MM.1S (cell line): Measurements from ENCODE around the gene MLPH.

Experiments
- DNase-seq: peaks from one replicate; pipeline ENCODE4 v3.0.0-alpha.2; 2015
- H2AFZ ChIP-seq: fragments of 300-600 bp; sonication (generic); 2 replicates; pipeline ENCODE4 v1.6.0; 2016; ENCODE audit warnings: antibody characterized with exemption, low read length
- H3F3A ChIP-seq: fragments of 300-600 bp; sonication (generic); 2 replicates; pipeline ENCODE4 v1.6.1; 2016; ENCODE audit warnings: mild to moderate bottlenecking, antibody characterized with exemption, low read length, moderate library complexity, mixed read lengths; ENCODE audit not compliant: insufficient read depth
- H3K27ac ChIP-seq: fragments of 300-600 bp; sonication (generic); 2 replicates; pipeline ENCODE4 v1.5.1; 2016; ENCODE audit warnings: mild to moderate bottlenecking, low read length
- H3K27me3 ChIP-seq: fragments of 300-600 bp; sonication (generic); replicated peaks from 2 replicates; pipeline ENCODE4 v1.6.0; 2016; ENCODE audit warnings: low read length; ENCODE audit not compliant: insufficient read depth
- H3K36me3 ChIP-seq: fragments of 300-600 bp; sonication (generic); replicated peaks from 2 replicates; pipeline ENCODE4 v1.6.1; 2016; ENCODE audit warnings: mild to moderate bottlenecking, low read length, mixed read lengths; ENCODE audit not compliant: insufficient read depth
- H3K4me1 ChIP-seq: fragments of 300-600 bp; sonication (generic); 2 replicates; pipeline ENCODE4 v1.6.1; 2016; ENCODE audit warnings: low read length, mixed read lengths
- H3K4me2 ChIP-seq: fragments of 300-600 bp; sonication (generic); 2 replicates; pipeline ENCODE4 v1.6.0; 2016; ENCODE audit warnings: low read depth, low read length
- H3K4me3 ChIP-seq: fragments of 300-600 bp; sonication (generic); 2 replicates; pipeline ENCODE4 v1.5.1; 2016; ENCODE audit warnings: low read length, mixed read lengths
- H3K79me2 ChIP-seq: fragments of 300-600 bp; sonication (generic); 2 replicates; pipeline ENCODE4 v1.6.1; 2016; ENCODE audit warnings: mixed run types, low read length, mixed read lengths
- H3K9ac ChIP-seq: fragments of 300-600 bp; sonication (generic); 2 replicates; pipeline ENCODE4 v1.6.1; 2016; ENCODE audit warnings: low read length, mixed read lengths
- H3K9me2 ChIP-seq: fragments of 300-600 bp; sonication (generic); replicated peaks from 2 replicates; pipeline ENCODE4 v1.6.1; 2016; ENCODE audit warnings: mild to moderate bottlenecking, low read length, mixed read lengths; ENCODE audit not compliant: insufficient read depth
- H3K9me3 ChIP-seq: fragments of 300-600 bp; sonication (generic); replicated peaks from 2 replicates; pipeline ENCODE4 v1.6.1; 2016; ENCODE audit warnings: mild to moderate bottlenecking, low read length, mixed read lengths; ENCODE audit not compliant: insufficient read depth
- H4K20me1 ChIP-seq: fragments of 300-600 bp; sonication (generic); 2 replicates; pipeline ENCODE4 v1.6.1; 2016; ENCODE audit warnings: mild to moderate bottlenecking, low read length, moderate library complexity, mixed read lengths; ENCODE audit not compliant: insufficient read depth
- CTCF ChIP-seq: fragments of 300-600 bp; sonication (generic); IDR thresholded peaks from 2 replicates; pipeline ENCODE4 v1.5.1; 2016; ENCODE audit warnings: antibody characterized with exemption, low read length, mixed read lengths
- EZH2 ChIP-seq: fragments of 300-600 bp; sonication (generic); optimal IDR thresholded peaks from 2 replicates; pipeline ENCODE3; 2017; ENCODE audit warnings: low read depth, mild to moderate bottlenecking, antibody characterized with exemption, low read length, mixed read lengths
- EZH2phosphoT487 ChIP-seq: fragments of 300-600 bp; sonication (generic); IDR thresholded peaks from 2 replicates; pipeline ENCODE4 v1.6.1; 2018; ENCODE audit warnings: antibody characterized with exemption, low read length

The MLPH gene

GRCh38 chr2:237497838-237498186, 10.8 kb downstream of the MLPH start:
- Histone ChIP-seq H4K20me1 (no peaks in the 10 kb centered on the region), H3K36me3 (no peaks in the 10 kb centered on the region), H3K4me3 (no peak overlapping the region), H2AFZ (no peak overlapping the region), H3K9me2 (no peaks in the 10 kb centered on the region), H3K9me3 (no peaks in the 10 kb centered on the region), H3K27me3 (peaks cover 17% of the 10 kb centered on the region), H3F3A (no peaks in the 10 kb centered on the region), H3K27ac (no peak overlapping the region), H3K9ac (no peak overlapping the region), H3K4me2 (no peak overlapping the region), H3K4me1 (no peaks in the 10 kb centered on the region), H3K79me2 (no peaks in the 10 kb centered on the region)
- no peak for DNase-seq
- TF ChIP-seq CTCF: no peak

GRCh38 chr2:237498341-237498740, 11.3 kb downstream of the MLPH start:
- peaks cover 11% of the 10 kb centered on the region for H3K27me3 ChIP-seq
- no peak overlapping the region for H3K4me2 ChIP-seq
- H3K27ac ChIP-seq: no peak overlapping the region
- H3K36me3 ChIP-seq: no peaks in the 10 kb centered on the region
- no peak overlapping the region for H3K9ac ChIP-seq
- TF ChIP-seq EZH2: no peak
- no peak for TF ChIP-seq EZH2phosphoT487
- no peak for TF ChIP-seq CTCF
- H3F3A ChIP-seq: no peaks in the 10 kb centered on the region
- DNase-seq: no peak
- no peaks in the 10 kb centered on the region for H3K79me2 ChIP-seq
- no peaks in the 10 kb centered on the region for H3K9me2 ChIP-seq
- H3K4me1 ChIP-seq: no peaks in the 10 kb centered on the region
- H3K9me3 ChIP-seq: no peaks in the 10 kb centered on the region
- no peak overlapping the region for H2AFZ ChIP-seq
- H3K4me3 ChIP-seq: no peak overlapping the region
- H4K20me1 ChIP-seq: no peaks in the 10 kb centered on the region

GRCh38 chr2:237500681-237501424, 13.8 kb downstream of the MLPH start:
- Histone ChIP-seq H3K9me2 (no peaks in the 10 kb centered on the region), H3K9me3 (no peaks in the 10 kb centered on the region), H3K79me2 (no peaks in the 10 kb centered on the region), H3K4me3 (no peak overlapping the region), H2AFZ (no peak overlapping the region), H3K27me3 (peaks cover 7% of the 10 kb centered on the region; the same call in 1 of the 2 replicates), H3K27ac (no peak overlapping the region), H3F3A (no peaks in the 10 kb centered on the region), H3K36me3 (no peaks in the 10 kb centered on the region), H3K4me2 (no peak overlapping the region), H4K20me1 (no peaks in the 10 kb centered on the region), H3K9ac (no peak overlapping the region), H3K4me1 (no peaks in the 10 kb centered on the region)
- DNase-seq: no peak
- TF ChIP-seq EZH2 (no peak), EZH2phosphoT487 (no peak), CTCF (no peak)
